ENCODE data around the gene WDR77.

Gene WDR77

DNA sequence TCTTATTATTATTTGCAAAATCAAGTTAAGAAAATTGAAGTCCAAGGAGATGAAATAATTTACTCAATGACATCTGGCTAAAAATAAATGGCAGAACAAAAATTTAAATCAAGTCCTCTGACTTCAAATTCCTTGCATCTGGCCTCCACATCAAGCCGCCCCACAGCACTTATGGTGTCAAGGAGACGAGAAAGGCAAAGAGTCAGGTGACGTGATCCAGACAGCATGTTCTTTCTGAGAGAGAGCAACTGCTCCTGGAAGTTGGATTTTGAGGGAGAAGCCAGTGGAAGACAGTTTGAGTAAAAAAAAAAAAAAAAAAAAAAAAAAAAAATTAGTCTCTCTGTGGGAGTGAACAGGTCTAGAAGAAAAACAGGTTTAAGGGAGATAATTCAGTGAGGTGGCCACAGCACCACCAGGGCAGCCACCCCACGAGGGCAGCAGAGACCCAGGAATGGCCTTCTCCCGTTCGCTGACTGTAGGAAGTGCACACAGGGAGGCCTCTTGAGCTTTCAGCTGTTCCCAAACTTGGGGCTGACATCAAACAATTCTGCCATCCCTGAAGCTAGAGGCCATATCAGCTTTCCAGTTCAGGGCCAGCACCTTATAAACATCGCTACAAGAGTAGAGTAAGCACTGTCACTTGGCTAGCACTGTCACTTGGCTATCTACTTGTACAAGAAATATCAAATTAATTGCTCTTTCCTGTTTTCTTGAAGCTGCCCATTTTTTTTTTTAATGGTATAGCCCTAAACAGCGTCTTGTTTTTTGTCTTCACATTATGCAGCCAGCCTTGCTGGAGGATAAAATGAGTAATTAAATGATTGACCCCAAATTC is 32.5 kb upstream of the WDR77 start:
- H3K4me3 ChIP-seq (ENCODE audit: low read depth, low read length), result no peak overlapping the region
- DNase-seq (ENCODE audit: low read depth), result peak; percentile 73
- TF ChIP-seq, protein P1, sequence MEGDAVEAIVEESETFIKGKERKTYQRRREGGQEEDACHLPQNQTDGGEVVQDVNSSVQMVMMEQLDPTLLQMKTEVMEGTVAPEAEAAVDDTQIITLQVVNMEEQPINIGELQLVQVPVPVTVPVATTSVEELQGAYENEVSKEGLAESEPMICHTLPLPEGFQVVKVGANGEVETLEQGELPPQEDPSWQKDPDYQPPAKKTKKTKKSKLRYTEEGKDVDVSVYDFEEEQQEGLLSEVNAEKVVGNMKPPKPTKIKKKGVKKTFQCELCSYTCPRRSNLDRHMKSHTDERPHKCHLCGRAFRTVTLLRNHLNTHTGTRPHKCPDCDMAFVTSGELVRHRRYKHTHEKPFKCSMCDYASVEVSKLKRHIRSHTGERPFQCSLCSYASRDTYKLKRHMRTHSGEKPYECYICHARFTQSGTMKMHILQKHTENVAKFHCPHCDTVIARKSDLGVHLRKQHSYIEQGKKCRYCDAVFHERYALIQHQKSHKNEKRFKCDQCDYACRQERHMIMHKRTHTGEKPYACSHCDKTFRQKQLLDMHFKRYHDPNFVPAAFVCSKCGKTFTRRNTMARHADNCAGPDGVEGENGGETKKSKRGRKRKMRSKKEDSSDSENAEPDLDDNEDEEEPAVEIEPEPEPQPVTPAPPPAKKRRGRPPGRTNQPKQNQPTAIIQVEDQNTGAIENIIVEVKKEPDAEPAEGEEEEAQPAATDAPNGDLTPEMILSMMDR (IDR thresholded peaks at IDR 0.05; ENCODE audit: insufficient read depth, low read depth, low read length, missing control alignments), result peak; percentile 74

DNA sequence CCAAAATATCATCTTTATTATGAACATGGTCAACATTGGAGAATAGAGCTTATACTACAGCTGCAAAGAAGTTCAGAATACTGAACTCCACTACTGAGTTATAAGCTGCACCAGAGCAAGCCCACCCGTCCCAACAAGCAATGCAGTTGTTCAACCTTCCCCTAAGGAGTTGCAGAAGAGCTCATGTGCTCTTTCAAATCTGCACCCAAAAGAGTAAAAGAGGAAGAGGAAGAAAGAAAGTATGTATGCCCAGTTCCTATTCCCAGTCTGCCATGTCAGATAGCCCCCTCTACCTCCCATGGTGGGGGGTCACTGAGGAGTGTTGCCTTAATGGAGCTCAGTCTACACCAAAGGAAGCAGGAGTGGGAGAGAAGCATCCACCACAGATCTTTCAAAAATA is 31.6 kb upstream of the WDR77 start:
- no peak overlapping the region for H3K4me3 ChIP-seq (ENCODE audit: low read depth, low read length)
- DNase-seq (ENCODE audit: low read depth), result no peak
- TF ChIP-seq, protein P1 (IDR thresholded peaks at IDR 0.05; ENCODE audit: insufficient read depth, low read depth, low read length, missing control alignments), result no peak

DNA sequence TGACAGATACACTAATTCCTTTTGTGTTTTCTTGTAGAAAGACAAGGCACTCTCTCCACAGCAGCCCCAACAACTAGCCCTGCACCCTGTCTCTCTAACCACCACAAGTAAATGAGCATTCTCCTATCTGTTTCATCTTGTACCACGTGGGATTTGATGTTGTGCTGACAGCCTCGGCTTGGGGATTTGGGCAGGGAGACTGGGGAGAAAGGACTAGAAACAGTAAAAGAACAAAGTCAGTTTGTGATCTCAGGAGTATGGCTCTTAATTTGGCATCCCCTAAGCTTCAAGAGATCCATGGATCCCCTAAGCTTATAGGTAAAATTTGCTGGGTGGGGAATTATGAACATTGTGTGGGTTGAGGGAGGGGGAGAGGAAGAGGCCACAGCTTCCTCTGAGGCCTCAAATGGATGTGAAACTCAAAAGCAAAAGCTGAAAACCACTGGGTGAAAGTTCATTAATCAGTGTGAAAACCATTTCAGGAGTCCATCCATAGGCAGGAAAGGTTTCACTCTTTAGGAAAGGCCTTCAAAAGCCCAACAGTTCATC is 27.8 kb upstream of the WDR77 start:
- DNase-seq (ENCODE audit: low read depth), result peak; percentile 62
- TF ChIP-seq, protein P1 (IDR thresholded peaks at IDR 0.05; ENCODE audit: insufficient read depth, low read depth, low read length, missing control alignments), result no peak
- no peak overlapping the region for H3K4me3 ChIP-seq (ENCODE audit: low read depth, low read length)

DNA sequence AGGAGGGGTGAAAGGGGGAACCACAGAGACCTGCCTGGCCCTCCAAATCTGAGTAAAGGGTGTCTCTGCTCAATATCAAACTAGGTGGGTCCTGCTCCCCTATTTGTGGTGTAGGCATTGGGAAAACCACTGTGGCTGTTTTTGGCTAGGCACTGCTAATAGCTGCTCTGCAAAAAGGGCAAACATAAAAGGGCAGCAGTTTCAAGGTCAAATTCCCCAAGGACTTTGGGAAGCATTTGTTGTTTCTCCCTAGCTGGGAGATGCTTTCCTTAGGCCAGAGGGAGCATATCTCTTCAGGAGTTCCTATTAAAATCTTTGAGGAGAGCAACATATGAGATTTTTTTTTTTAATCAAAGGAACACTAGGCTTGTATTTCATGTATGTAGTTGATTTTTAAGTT is 27.2 kb upstream of the WDR77 start:
- DNase-seq (ENCODE audit: low read depth), result no peak
- TF ChIP-seq, protein P1 (IDR thresholded peaks at IDR 0.05; ENCODE audit: insufficient read depth, low read depth, low read length, missing control alignments), result no peak
- no peak overlapping the region for H3K4me3 ChIP-seq (ENCODE audit: low read depth, low read length)

DNA sequence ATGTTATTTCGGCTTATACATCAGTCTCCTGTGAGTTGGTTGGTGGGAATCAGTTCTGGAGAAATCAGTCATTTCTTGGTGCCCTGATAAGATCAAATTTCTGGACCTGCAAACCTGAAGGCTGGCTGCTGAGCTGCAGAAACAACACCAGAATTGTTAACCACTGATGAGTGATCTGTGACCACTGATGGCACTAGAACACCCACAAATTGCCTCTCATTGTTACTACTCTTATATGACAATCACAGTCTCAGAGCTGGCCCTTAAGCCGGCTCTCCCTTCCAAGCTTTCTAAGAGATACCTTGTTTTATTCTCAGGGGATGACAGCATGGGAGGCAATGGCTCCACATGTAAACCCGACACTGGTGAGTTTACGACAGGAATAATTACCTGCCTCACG is 26.6 kb upstream of the WDR77 start:
- TF ChIP-seq, protein P1 (IDR thresholded peaks at IDR 0.05; ENCODE audit: insufficient read depth, low read depth, low read length, missing control alignments), result no peak
- DNase-seq (ENCODE audit: low read depth), result peak; percentile 43

DNA sequence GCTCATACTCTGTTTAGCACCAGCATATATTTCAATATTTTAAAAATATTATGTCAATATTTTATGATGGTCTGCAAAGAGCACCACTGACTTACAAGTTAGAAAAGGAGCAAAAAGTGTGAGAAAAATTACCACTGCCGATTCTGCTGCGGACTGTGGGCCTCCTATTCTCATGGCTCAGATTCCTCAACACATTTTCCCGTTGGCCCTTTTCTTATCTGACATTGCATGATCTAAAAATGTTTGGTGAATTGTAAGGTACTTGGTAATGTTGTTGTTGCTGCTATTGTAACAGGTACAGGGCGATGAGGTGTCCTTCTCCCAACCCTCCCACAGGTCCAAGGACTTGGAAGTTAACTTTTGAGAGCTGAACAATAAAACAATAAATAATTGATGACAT is 25.5 kb upstream of the WDR77 start:
- DNase-seq (ENCODE audit: low read depth), result no peak
- TF ChIP-seq, protein P1 (IDR thresholded peaks at IDR 0.05; ENCODE audit: insufficient read depth, low read depth, low read length, missing control alignments), result no peak

More for the DNA sequence above, 26.6 kb upstream of the WDR77 start:
- H3K4me3 ChIP-seq (ENCODE audit: low read depth, low read length), result no peak overlapping the region

More for the DNA sequence above, 25.5 kb upstream of the WDR77 start:
- H3K4me3 ChIP-seq (ENCODE audit: low read depth, low read length), result no peak overlapping the region

Data from GM12865 (cell line).